Transverse colon (tissue), 4 donors: ENCODE measurements around the gene B4GAT1.

Experiments
- CTCF ChIP-seq, 5 experiments: fragments of 200-600 bp in 3 of 5; fragments of 450-650 bp in 2 of 5; sonication (generic) in 3 of 5; IDR thresholded peaks; 1 replicate in 2 of 5; 2 replicates in 3 of 5; pipeline ENCODE4 v1.5.1; 2016 to 2017; ENCODE audit warnings: antibody characterized with exemption in 5 of 5, inconsistent platforms in 3 of 5, mild to moderate bottlenecking in 2 of 5, moderate library complexity in 1 of 5
- EP300 ChIP-seq: sonication (generic); formaldehyde crosslinking; IDR thresholded peaks from one replicate; pipeline ENCODE4 v1.6.1; 2017; ENCODE audit warnings: antibody characterized with exemption, low read depth
- POLR2A ChIP-seq: fragments of 450-650 bp; IDR thresholded peaks from one replicate; pipeline ENCODE4 v1.6.1; 2016; ENCODE audit warnings: antibody characterized with exemption, mild to moderate bottlenecking, moderate library complexity
- POLR2AphosphoS5 ChIP-seq, 3 donors: sonication (generic); formaldehyde crosslinking; IDR thresholded peaks; one replicate each; pipeline ENCODE4 v1.6.1; 2016; ENCODE audit warnings: antibody characterized with exemption in 3 of 3

- TF ChIP-seq CTCF (IDR thresholded peaks at IDR 0.05): peak; percentile 84 to 97 (median 95)
- no peak for TF ChIP-seq EP300
- TF ChIP-seq POLR2AphosphoS5 (IDR thresholded peaks at IDR 0.05): no peak
- TF ChIP-seq POLR2A: no peak
Observed at GRCh38 chr11:66386171-66387069, 39.0 kb upstream of the B4GAT1 start.
